K562 (cell line): ENCODE results near the gene MFAP3. TPM values are rescaled to one million over a fixed set of nuclear protein-coding genes. Genes with fewer than 3 reads are reported as not detected.
A peak's percentile ranks its signal among the peaks of the same experiment; 100 is the strongest.

Experiments
- ATAC-seq: fragments of 200-7000 bp; cut with Tn5 transposase; 3 replicates; pipeline ENCODE4 v1.9.1; 2020; ENCODE audit warnings: moderate library complexity
- BruUV-seq: library from RNA; stranded (reverse); fragments of 400-500 nt; replicated peaks from 2 replicates; lab custom pipeline; 2021; lab: Mats Ljungman, UMichigan
- CTCF ChIA-PET: fragments of 300-600 bp; formaldehyde crosslinking; extraction: SDS; loops from one replicate; lab custom pipeline; 2021; ENCODE audit warnings: low intra/inter-chr PET ratio; lab: Yijun Ruan, JAX
- POLR2A ChIA-PET: fragments of 300-600, 350-650 bp; sonication (Branson Sonifier 250); formaldehyde crosslinking; extraction: SDS; loops from one replicate; lab custom pipeline; 2021; ENCODE audit warnings: antibody characterized with exemption, inconsistent platforms; lab: Yijun Ruan, JAX
- DNase-seq, 4 experiments: peaks; one replicate each; pipeline versions ENCODE4 v3.0.0 to v3.0.0-alpha.2; 2011 to 2018; ENCODE audit warnings: low spot score in 3 of 4, mixed read lengths in 3 of 4; ENCODE audit errors: extremely low read depth in 1 of 4
- FAIRE-seq: peaks from 2 replicates; lab custom pipeline; 2011; peaks lifted over from hg19 to GRCh38; lab: Jason Lieb, UNC
- H2AFZ ChIP-seq: 2 replicates; pipeline ENCODE4 v1.6.0; 2011; ENCODE audit warnings: low read depth, low read length, control low read depth, inconsistent platforms
- H3K27ac ChIP-seq: fragments of 200-600 bp; 3 replicates; pipeline ENCODE4 v1.8.0; 2011; ENCODE audit warnings: low read depth, mild to moderate bottlenecking, control low read depth, inconsistent platforms, low read length, moderate library complexity, mixed read lengths; ENCODE audit errors: extremely low read depth
- H3K27me3 ChIP-seq, 2 experiments: fragments of 300-600 bp in 1 of 2; 2 replicates in 1 of 2; 3 replicates in 1 of 2; pipeline versions ENCODE4 v1.6.0 to v1.8.0; 2011; ENCODE audit warnings: inconsistent platforms in 2 of 2, low read length in 2 of 2, mild to moderate bottlenecking in 1 of 2, mixed read lengths in 1 of 2, moderate library complexity in 1 of 2; ENCODE audit not compliant: control insufficient read depth in 2 of 2, insufficient read depth in 2 of 2
- H3K36me3 ChIP-seq: fragments of 300-600 bp; 3 replicates; pipeline ENCODE4 v1.8.0; 2011; ENCODE audit warnings: mild to moderate bottlenecking, low read length, inconsistent platforms; ENCODE audit not compliant: control insufficient read depth, insufficient read depth
- H3K4me1 ChIP-seq, 2 experiments: fragments of 200-600 bp in 1 of 2; replicated peaks in 1 of 2; 2 replicates in 1 of 2; 3 replicates in 1 of 2; pipeline versions ENCODE4 v1.5.1 to v1.8.0; 2011; ENCODE audit warnings: inconsistent platforms in 2 of 2, low read length in 2 of 2, mild to moderate bottlenecking in 1 of 2, mixed read lengths in 1 of 2, moderate library complexity in 1 of 2; ENCODE audit not compliant: control insufficient read depth in 2 of 2, insufficient read depth in 2 of 2
- H3K4me2 ChIP-seq: 2 replicates; pipeline ENCODE4 v1.6.1; 2011; ENCODE audit warnings: low read length, control low read depth, inconsistent platforms, mixed read lengths; ENCODE audit not compliant: insufficient read depth
- H3K4me3 ChIP-seq: fragments of 200-600 bp; sonication (generic), shearing (Covaris generic); 2 replicates; pipeline ENCODE4 v1.5.1; 2016; ENCODE audit warnings: control low read depth, inconsistent platforms
- H3K79me2 ChIP-seq: fragments of 200-600 bp; 3 replicates; pipeline ENCODE4 v1.8.0; 2011; ENCODE audit warnings: low read length, inconsistent platforms; ENCODE audit not compliant: control insufficient read depth, insufficient read depth
- H3K9ac ChIP-seq, 2 experiments: 2 replicates each; pipeline versions ENCODE4 v1.6.0 to v1.6.1; 2011; ENCODE audit warnings: low read depth in 2 of 2, low read length in 2 of 2, control low read depth in 1 of 2, inconsistent platforms in 1 of 2, mild to moderate bottlenecking in 1 of 2, mixed read lengths in 1 of 2; ENCODE audit not compliant: insufficient read depth in 1 of 2
- H3K9me1 ChIP-seq: one replicate; pipeline ENCODE4 v1.6.0; 2011; ENCODE audit warnings: inconsistent platforms, mild to moderate bottlenecking, low read length, moderate library complexity; ENCODE audit not compliant: control insufficient read depth, insufficient read depth
- H3K9me3 ChIP-seq: replicated peaks from 2 replicates; pipeline ENCODE4 v1.5.1; 2011; ENCODE audit warnings: low read depth, low read length, inconsistent platforms; ENCODE audit not compliant: control insufficient read depth, insufficient read depth
- H4K20me1 ChIP-seq: replicated peaks from 2 replicates; pipeline ENCODE4 v1.6.1; 2011; ENCODE audit warnings: low read length, inconsistent platforms, mixed read lengths; ENCODE audit not compliant: control insufficient read depth, insufficient read depth
- MTA2 ChIP-seq: fragments of 450-650 bp; IDR thresholded peaks from 2 replicates; pipeline ENCODE4 v1.6.1; 2016; ENCODE audit warnings: low read depth
- POLR3G ChIP-seq: IDR thresholded peaks from 2 replicates; pipeline ENCODE4 v1.6.1; 2011; ENCODE audit not compliant: insufficient read length, insufficient replicate concordance; ENCODE audit errors: extremely low read depth
- RBM39 ChIP-seq: fragments of 200-400 bp; formaldehyde crosslinking; optimal IDR thresholded peaks from 2 replicates; pipeline ENCODE3; 2018; ENCODE audit warnings: low read depth, low read length
- WGBS: fragments of 100-300 bp; shearing (Covaris generic); methylation state at CpG from one replicate; pipeline ENCODE4 v1.1.6; 2016; ENCODE audit warnings: low coverage, mixed read lengths; ENCODE audit not compliant: insufficient coverage; ENCODE audit errors: missing lambda C conversion rate; 5-methylcytosine and 5-hydroxymethylcytosine counted together
- in situ Hi-C: fragments of 300-500 bp; cut with MboI; formaldehyde crosslinking; loops from 4 replicates; pipeline ENCODE4 v1.15.0; 2018; ENCODE audit warnings: inconsistent platforms, mixed read lengths
- intact Hi-C: fragments of 100-400 bp; cut with micrococcal nuclease; formaldehyde crosslinking; loops from 2 replicates; pipeline ENCODE4 v1.14.2; 2022
- polyA plus RNA-seq, 8 experiments: library from polyadenylated mRNA; depleted of rRNA in 4 of 8; stranded (reverse) in 5 of 8; unstranded in 3 of 8; fragments of >200 nt; fragmentation: Nextera tagmentation in 2 of 8; fragmentation: Illumina TruSeq in 1 of 8; extraction: Ambion mirVana in 2 of 8; extraction: Trizol in 1 of 8; gene quantifications; 2 replicates each; pipeline versions ENCODE4 v1.2.1 to v1.2.3, GENCODE V29; 2011 to 2014; ENCODE audit warnings: inconsistent platforms in 1 of 8, missing spikeins in 1 of 8
- total RNA-seq, 7 experiments: library from RNA; depleted of rRNA in 6 of 7; stranded (reverse); fragments of >200 nt in 6 of 7; fragmentation: Illumina TruSeq in 2 of 7; extraction: Trizol in 2 of 7; gene quantifications; 2 replicates each; pipeline versions ENCODE4 v1.2.1 to v1.2.3, GENCODE V29; 2011 to 2021; ENCODE audit warnings: low replicate concordance in 1 of 7

MFAP3 gene
- total and polyA plus RNA-seq, 9 of the 15 experiments (the other 6 are each of a cell fraction or from before 2014, with no cell fraction given): 9.5 to 39.1 (median 20.7) TPM

DNA sequence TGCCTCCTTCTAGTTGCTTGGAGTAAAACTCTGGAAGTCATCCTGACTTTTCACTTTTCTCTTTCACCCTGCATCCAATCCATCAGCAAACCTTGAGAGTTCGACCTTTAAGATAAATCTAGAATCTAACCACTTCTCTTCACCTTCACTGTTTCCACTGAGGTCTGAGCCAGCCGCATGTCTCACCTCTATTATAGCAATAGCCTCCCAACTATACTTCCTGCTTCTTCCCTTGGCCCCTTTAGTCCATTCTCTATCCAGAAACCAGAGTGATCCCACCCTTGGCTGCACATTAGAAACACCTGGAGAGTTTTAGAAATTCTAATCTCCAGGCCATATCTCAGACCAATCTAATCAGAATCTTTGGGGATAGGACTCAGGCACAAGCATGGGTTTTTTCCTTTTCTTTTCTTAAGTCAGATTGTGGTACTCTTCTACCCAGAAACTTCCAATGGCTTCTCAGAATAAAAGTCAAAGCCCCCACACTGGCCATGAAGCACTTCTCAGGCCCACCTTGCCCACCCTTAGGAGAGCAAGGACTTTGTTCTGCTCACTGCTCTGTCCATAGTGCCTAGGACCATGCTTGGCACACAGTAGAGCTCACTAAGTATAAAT lies 33.1 kb downstream of the MFAP3 start:
- TF ChIP-seq POLR3G: no peak
- no peak for TF ChIP-seq MTA2
- no peak for TF ChIP-seq RBM39
- Histone ChIP-seq H4K20me1 (no peaks in the 10 kb centered on the region), H3K4me2 (no peak overlapping the region), H3K9me3 (no peaks in the 10 kb centered on the region), H3K4me3 (no peak overlapping the region), H3K9ac (no peak overlapping the region), H2AFZ (0 out of 2 replicates have a peak overlapping the region, but pooled peaks have one; percentile 22), H3K27ac (no peak overlapping the region), H3K36me3 (no peaks in the 10 kb centered on the region), H3K4me1 (no peaks in the 10 kb centered on the region; a peak in 1 of 5 replicates), H3K79me2 (no peaks in the 10 kb centered on the region), H3K27me3 (no peaks in the 10 kb centered on the region; a peak in 1 of 5 replicates), H3K9me1 (peaks cover 3% of the 10 kb centered on the region)
- FAIRE-seq: no peak
- no TSS peak for BruUV-seq
- WGBS: 0% methylated on average over 2 of the region's 2 CpGs
- intact Hi-C loops: loop anchor here (1.0 to 10.0 kb wide), 7 partner anchors 98 to 570 kb away; no protein-coding TSS in a partner anchor
- CTCF ChIA-PET: interaction anchor here (0.6 to 2.1 kb wide), 5 partner anchors 108 to 566 kb away, joined by 3 to 13 read pairs (median 3); no protein-coding TSS in a partner anchor
- DNase-seq: no peak
- POLR2A ChIA-PET: interaction anchor here (0.5 to 1.4 kb wide), 3 partner anchors 13 to 118 kb away, joined by 5 to 11 read pairs (median 6); no protein-coding TSS in a partner anchor
- in situ Hi-C loops: loop anchor here (5.0 to 10.0 kb wide), 2 partner anchors 340 to 533 kb away; no protein-coding TSS in a partner anchor
- ATAC-seq: no peak
